ENCODE measurements around the gene JHY. TPM values are rescaled to one million over a fixed set of nuclear protein-coding genes. Genes with fewer than 3 reads are reported as not detected.

Gene JHY
- total RNA-seq, 4 donors from 2014 or later = 13.4 to 17.3 (median 14.1) TPM

- no peaks in the 10 kb centered on the region for H3K9me3 ChIP-seq
- peak overlapping the region; percentile 75 to 83 (median 79) for H3K4me3 ChIP-seq
- whole genome bisulfite sequencing, 2 donors = 0 to 1% methylated on average over 31 to 57 of the region's 63 CpGs
- H3K36me3 ChIP-seq = peaks cover 0 to 14% (median 0%) of the 10 kb centered on the region in 3 donors
- H3K4me1 ChIP-seq = peaks cover 0 to 17% (median 2%) of the 10 kb centered on the region in 4 donors
- peak; percentile 30 to 32 for DNase-seq (ENCODE audit: low spot score in 2 of 2)
- no peaks in the 10 kb centered on the region for H3K27me3 ChIP-seq
- TF ChIP-seq CTCF (IDR thresholded peaks at IDR 0.05) (no peak), POLR2A (IDR thresholded peaks at IDR 0.05) (no peak), EP300 (IDR thresholded peaks at IDR 0.05) (no peak)
- peak overlapping the region; percentile 87 to 95 (median 92) for H3K27ac ChIP-seq
Observed at GRCh38 chr11:122882857-122883645, 492 bp downstream of the JHY start.

GRCh38 chr11:122883646-122883979 is 1.1 kb downstream of the JHY start:
- Histone ChIP-seq H3K4me3 (peak overlapping the region; percentile 75 to 83 (median 79)), H3K4me1 (peaks cover 0 to 17% (median 2%) of the 10 kb centered on the region in 4 donors), H3K27me3 (no peaks in the 10 kb centered on the region), H3K36me3 (peaks cover 0 to 19% (median 0%) of the 10 kb centered on the region in 3 donors), H3K27ac (peak overlapping the region; percentile 87 to 95 (median 92)), H3K9me3 (no peaks in the 10 kb centered on the region)
- TF ChIP-seq CTCF (IDR thresholded peaks at IDR 0.05) (no peak), EP300 (IDR thresholded peaks at IDR 0.05) (no peak), POLR2A (IDR thresholded peaks at IDR 0.05) (no peak)
- WGBS, 2 donors = 14 to 15% methylated on average over 3 of the region's 3 CpGs
- no peak for DNase-seq (ENCODE audit: low spot score in 2 of 2)

GRCh38 chr11:122888162-122888561 is 5.6 kb downstream of the JHY start:
- Histone ChIP-seq H3K27me3 (no peaks in the 10 kb centered on the region), H3K27ac (no peak overlapping the region), H3K9me3 (no peaks in the 10 kb centered on the region), H3K4me3 (no peak overlapping the region), H3K4me1 (peaks cover 0 to 11% (median 2%) of the 10 kb centered on the region in 4 donors), H3K36me3 (peaks cover 0 to 26% (median 0%) of the 10 kb centered on the region in 3 donors)
- no peak for TF ChIP-seq POLR2A (IDR thresholded peaks at IDR 0.05)
- no peak for TF ChIP-seq EP300 (IDR thresholded peaks at IDR 0.05)
- TF ChIP-seq CTCF (IDR thresholded peaks at IDR 0.05) = no peak
- WGBS, 2 donors = 71 to 78% methylated on average over 2 of the region's 2 CpGs
- no peak for DNase-seq (ENCODE audit: low spot score in 2 of 2)

- no peak for TF ChIP-seq CTCF (IDR thresholded peaks at IDR 0.05)
- TF ChIP-seq POLR2A (IDR thresholded peaks at IDR 0.05) = no peak
- no peak for TF ChIP-seq EP300 (IDR thresholded peaks at IDR 0.05)
- Histone ChIP-seq H3K27me3 (no peaks in the 10 kb centered on the region), H3K9me3 (no peaks in the 10 kb centered on the region), H3K27ac (no peak overlapping the region), H3K36me3 (peaks cover 0 to 11% (median 0%) of the 10 kb centered on the region in 3 donors), H3K4me1 (peaks cover 0 to 35% (median 9%) of the 10 kb centered on the region in 4 donors), H3K4me3 (no peak overlapping the region)
- WGBS, 2 donors = 81 to 84% methylated on average over 5 of the region's 5 CpGs
- no peak for DNase-seq (ENCODE audit: low spot score in 2 of 2)
Observed at GRCh38 chr11:122893131-122893530, 10.6 kb downstream of the JHY start.

- no peak for DNase-seq (ENCODE audit: low spot score in 2 of 2)
- no peaks in the 10 kb centered on the region for H3K9me3 ChIP-seq
- H3K27ac ChIP-seq = peak overlapping the region in 2 of 4 donors; percentile 58 to 72
- H3K36me3 ChIP-seq = no peaks in the 10 kb centered on the region
- no peak overlapping the region for H3K4me3 ChIP-seq
- 55 to 61% methylated on average over 2 of the region's 2 CpGs for WGBS, 2 donors
- peaks cover 0 to 57% (median 11%) of the 10 kb centered on the region in 4 donors for H3K4me1 ChIP-seq
- no peaks in the 10 kb centered on the region for H3K27me3 ChIP-seq
- TF ChIP-seq CTCF (IDR thresholded peaks at IDR 0.05) = no peak
- no peak for TF ChIP-seq EP300 (IDR thresholded peaks at IDR 0.05)
- TF ChIP-seq POLR2A (IDR thresholded peaks at IDR 0.05) = no peak
Observed at GRCh38 chr11:122895563-122895962, 13.0 kb downstream of the JHY start.
